HG02973 (cell line): ENCODE measurements around the gene DTWD2.

Source experiments
- ATAC-seq: cut with Tn5 transposase; IDR thresholded peaks from one replicate; pipeline ENCODE4 v1.9.1; 2021; ENCODE audit warnings: moderate library complexity; ENCODE audit not compliant: unreplicated experiment

The DTWD2 gene

GRCh38 chr5:118987988-118988865 is at the start of gene DTWD2:
Gene DTWD2, minus strand, starts transcription at chr5:118988547. Its CDS starts 36 bp downstream, at chr5:118988511.
- ATAC-seq: peak; percentile 95

- ATAC-seq: no peak
These were observed 49.3 kb upstream of the DTWD2 start for GRCh38 chr5:119037496-119038215.

GRCh38 chr5:119036101-119036762 is 47.9 kb upstream of the DTWD2 start:
- ATAC-seq: no peak

- no peak for ATAC-seq
These were observed 44.8 kb upstream of the DTWD2 start for GRCh38 chr5:119033135-119033534.

- ATAC-seq: no peak
These were observed 44.3 kb upstream of the DTWD2 start for GRCh38 chr5:119032656-119033055.

GRCh38 chr5:119031905-119032304 is 43.6 kb upstream of the DTWD2 start:
- peak; percentile 50 for ATAC-seq

GRCh38 chr5:119031011-119031886 is 42.9 kb upstream of the DTWD2 start:
- ATAC-seq: peak; percentile 76

GRCh38 chr5:119028575-119028974 is 40.2 kb upstream of the DTWD2 start:
- ATAC-seq: no peak

- ATAC-seq: no peak
These were observed 34.4 kb upstream of the DTWD2 start for GRCh38 chr5:119022773-119023172.

GRCh38 chr5:119022017-119022745 is 33.8 kb upstream of the DTWD2 start:
- ATAC-seq: peak; percentile 59

GRCh38 chr5:119021149-119021732 is 32.9 kb upstream of the DTWD2 start:
- ATAC-seq: no peak

- no peak for ATAC-seq
These were observed 31.6 kb upstream of the DTWD2 start for GRCh38 chr5:119019949-119020348.

GRCh38 chr5:119019501-119019900 is 31.2 kb upstream of the DTWD2 start:
- ATAC-seq: no peak

- no peak for ATAC-seq
These were observed 29.6 kb upstream of the DTWD2 start for GRCh38 chr5:119017994-119018393.

GRCh38 chr5:119016125-119016774 is 27.9 kb upstream of the DTWD2 start:
- peak; percentile 77 for ATAC-seq

GRCh38 chr5:119011186-119011585 is 22.8 kb upstream of the DTWD2 start:
- ATAC-seq: no peak

- no peak for ATAC-seq
These were observed 21.9 kb upstream of the DTWD2 start for GRCh38 chr5:119010206-119010605.

GRCh38 chr5:119009131-119009530 is 20.8 kb upstream of the DTWD2 start:
- no peak for ATAC-seq

- ATAC-seq: no peak
These were observed 11.3 kb upstream of the DTWD2 start for GRCh38 chr5:118999696-119000095.
